ENCODE measurements around the gene PPP1R3C. TPM values are rescaled to one million over a fixed set of nuclear protein-coding genes. Genes with fewer than 3 reads are reported as not detected.

Gene PPP1R3C
- total and polyA plus RNA-seq, 7 donors: 38.5 to 359 (median 111) TPM

GRCh38 chr10:91642831-91643692, 10.2 kb upstream of the PPP1R3C start:
- ATAC-seq: peak in 1 of 4 donors; percentile 73
- intact Hi-C loops (cut with DNase I): loop anchor here in 1 of 2 donors (10.0 kb wide), 1 partner anchor 52 kb away; no protein-coding TSS in a partner anchor
- no peak overlapping the region for H3K27ac ChIP-seq
- DNase-seq: no peak
- no peaks in the 10 kb centered on the region for H3K9me3 ChIP-seq
- WGBS, 3 donors: 31 to 74% (median 68%) methylated on average over 2 of the region's 2 CpGs
- H3K36me3 ChIP-seq (ENCODE audit: insufficient read depth in 1 of 2, low read depth in 1 of 2): no peaks in the 10 kb centered on the region
- H3K27me3 ChIP-seq (ENCODE audit: insufficient read depth in 3 of 3, low read length in 2 of 3): no peaks in the 10 kb centered on the region
- no peak overlapping the region for H3K4me3 ChIP-seq
- no peaks in the 10 kb centered on the region for H3K4me1 ChIP-seq
- TF ChIP-seq CTCF (IDR thresholded peaks at IDR 0.05): no peak

- H3K4me3 ChIP-seq: no peak overlapping the region
- no peak for TF ChIP-seq CTCF (IDR thresholded peaks at IDR 0.05)
- intact Hi-C loops (cut with DNase I): loop anchor here (2.0 to 10.0 kb wide), 4 partner anchors 85 to 340 kb away; partner anchors contain the start of gene HECTD2 (in 1 of the 2)
- ATAC-seq (no peak), DNase-seq (no peak)
- WGBS, 3 donors: 69 to 79% (median 75%) methylated on average over 4 of the region's 4 CpGs
- peaks cover 7% of the 10 kb centered on the region for H3K4me1 ChIP-seq
- H3K27me3 ChIP-seq (ENCODE audit: insufficient read depth in 3 of 3, low read length in 2 of 3): no peaks in the 10 kb centered on the region
- H3K36me3 ChIP-seq (ENCODE audit: insufficient read depth in 1 of 2, low read depth in 1 of 2): no peaks in the 10 kb centered on the region
- no peak overlapping the region for H3K27ac ChIP-seq
- no peaks in the 10 kb centered on the region for H3K9me3 ChIP-seq
Measured at GRCh38 chr10:91636892-91637291, 4.0 kb upstream of the PPP1R3C start.

- Histone ChIP-seq H3K4me1 (peaks cover 7% of the 10 kb centered on the region), H3K36me3 (ENCODE audit: insufficient read depth in 1 of 2, low read depth in 1 of 2) (peaks cover 0 to 4% of the 10 kb centered on the region in 2 donors), H3K9me3 (no peaks in the 10 kb centered on the region), H3K4me3 (peak overlapping the region; percentile 35), H3K27me3 (ENCODE audit: insufficient read depth in 3 of 3, low read length in 2 of 3) (no peaks in the 10 kb centered on the region), H3K27ac (peak overlapping the region; percentile 92)
- DNase-seq: no peak
- intact Hi-C loops (cut with DNase I): loop anchor here (2.0 to 10.0 kb wide), 6 partner anchors 83 to 338 kb away; partner anchors contain the start of gene HECTD2 (in 1 of the 2)
- ATAC-seq: peak; percentile 40 to 64 (median 47)
- 51% methylated on average over 10 of the region's 10 CpGs for WGBS, 3 donors
- peak; percentile 83 for TF ChIP-seq CTCF (IDR thresholded peaks at IDR 0.05)
Measured at GRCh38 chr10:91635401-91636400, 2.8 kb upstream of the PPP1R3C start.

GRCh38 chr10:91634898-91635297, 2.0 kb upstream of the PPP1R3C start:
- H3K27ac ChIP-seq: peak overlapping the region; percentile 92

More at GRCh38 chr10:91634898-91635297, 2.0 kb upstream of the PPP1R3C start:
- ATAC-seq (no peak), DNase-seq (no peak)
- 70 to 93% (median 70%) methylated on average over 3 of the region's 3 CpGs for WGBS, 3 donors
- Histone ChIP-seq H3K36me3 (ENCODE audit: insufficient read depth in 1 of 2, low read depth in 1 of 2) (peaks cover 0 to 9% of the 10 kb centered on the region in 2 donors), H3K4me1 (peaks cover 7% of the 10 kb centered on the region), H3K4me3 (peak overlapping the region; percentile 35), H3K9me3 (no peaks in the 10 kb centered on the region), H3K27me3 (ENCODE audit: insufficient read depth in 3 of 3, low read length in 2 of 3) (no peaks in the 10 kb centered on the region)
- no peak for TF ChIP-seq CTCF (IDR thresholded peaks at IDR 0.05)
- intact Hi-C loops (cut with DNase I): loop anchor here (2.0 to 10.0 kb wide), 5 partner anchors 82 to 338 kb away; partner anchors contain the start of gene HECTD2 (in 1 of the 2)

All from psoas muscle (tissue), 8 donors.